ENCODE results near the gene LCE2C.

DNA sequence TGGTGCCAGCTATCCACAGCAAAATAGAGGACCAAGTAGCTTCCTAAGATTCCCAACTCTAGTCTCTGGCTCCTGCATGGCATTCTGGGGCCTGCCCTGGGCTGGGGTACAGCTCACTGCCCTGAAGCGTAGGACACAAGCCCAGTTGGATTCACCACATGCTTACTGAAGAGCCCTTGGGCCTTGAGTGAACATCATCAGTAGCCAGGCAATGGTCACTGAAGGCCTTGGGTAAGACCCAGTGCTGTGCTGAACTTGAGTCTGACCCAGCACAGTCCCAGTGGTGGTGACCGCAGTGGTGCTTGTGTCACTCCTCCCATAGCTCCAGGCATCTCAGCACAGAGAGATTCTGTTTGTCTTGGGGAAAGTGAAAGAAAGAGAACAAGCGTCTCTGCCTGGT lies 44.5 kb upstream of the LCE2C start:
- TF ChIP-seq POLR2A (IDR thresholded peaks at IDR 0.05): no peak
- TF ChIP-seq, protein P1, sequence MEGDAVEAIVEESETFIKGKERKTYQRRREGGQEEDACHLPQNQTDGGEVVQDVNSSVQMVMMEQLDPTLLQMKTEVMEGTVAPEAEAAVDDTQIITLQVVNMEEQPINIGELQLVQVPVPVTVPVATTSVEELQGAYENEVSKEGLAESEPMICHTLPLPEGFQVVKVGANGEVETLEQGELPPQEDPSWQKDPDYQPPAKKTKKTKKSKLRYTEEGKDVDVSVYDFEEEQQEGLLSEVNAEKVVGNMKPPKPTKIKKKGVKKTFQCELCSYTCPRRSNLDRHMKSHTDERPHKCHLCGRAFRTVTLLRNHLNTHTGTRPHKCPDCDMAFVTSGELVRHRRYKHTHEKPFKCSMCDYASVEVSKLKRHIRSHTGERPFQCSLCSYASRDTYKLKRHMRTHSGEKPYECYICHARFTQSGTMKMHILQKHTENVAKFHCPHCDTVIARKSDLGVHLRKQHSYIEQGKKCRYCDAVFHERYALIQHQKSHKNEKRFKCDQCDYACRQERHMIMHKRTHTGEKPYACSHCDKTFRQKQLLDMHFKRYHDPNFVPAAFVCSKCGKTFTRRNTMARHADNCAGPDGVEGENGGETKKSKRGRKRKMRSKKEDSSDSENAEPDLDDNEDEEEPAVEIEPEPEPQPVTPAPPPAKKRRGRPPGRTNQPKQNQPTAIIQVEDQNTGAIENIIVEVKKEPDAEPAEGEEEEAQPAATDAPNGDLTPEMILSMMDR (IDR thresholded peaks at IDR 0.05): no peak
